ENCODE measurements around the gene MEGF9. TPM values are rescaled to one million over a fixed set of nuclear protein-coding genes. Genes with fewer than 3 reads are reported as not detected.
A peak's percentile ranks its signal among the peaks of the same experiment; 100 is the strongest.

The MEGF9 gene
- total RNA-seq, 1 experiment from 2014 or later = 4.6 TPM

DNA sequence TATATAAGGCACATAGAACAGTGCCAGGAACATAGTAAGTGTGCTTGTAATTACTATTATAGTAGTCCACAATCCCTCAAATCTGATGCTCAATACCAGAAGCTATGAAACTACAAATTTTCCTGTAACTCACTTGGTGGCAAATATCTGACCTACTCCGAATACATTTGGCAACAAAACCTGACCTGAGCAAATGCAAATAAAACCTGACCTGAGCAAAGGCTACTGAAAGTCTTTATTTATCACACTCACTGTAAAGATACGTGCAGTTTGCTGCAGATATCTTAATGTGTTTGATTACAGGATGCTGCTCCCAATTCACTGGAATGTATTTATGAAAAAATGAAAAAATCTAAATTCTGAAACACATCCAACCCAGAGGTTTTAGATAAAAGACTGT, 7.1 kb downstream of the MEGF9 start:
- DNase-seq (ENCODE audit: low read depth) = no peak

DNA sequence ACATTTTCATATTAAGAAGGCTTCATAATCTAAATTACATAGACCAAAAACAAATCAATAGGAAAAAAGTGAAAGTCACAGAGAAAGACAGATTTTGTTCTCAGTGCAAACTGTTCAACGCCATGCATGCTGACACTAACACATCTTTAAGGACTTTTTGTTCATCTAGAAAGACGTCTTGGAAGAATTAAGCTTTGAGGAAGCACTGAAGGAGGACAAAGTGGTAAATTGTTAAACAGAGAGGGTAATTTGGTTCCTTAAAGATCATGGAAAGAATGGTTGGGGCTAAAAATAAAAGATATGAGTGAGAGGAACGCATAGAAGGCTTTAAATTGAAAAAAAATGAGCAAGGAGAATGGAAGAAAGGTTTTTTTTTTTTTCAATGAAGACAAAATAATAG, 9.1 kb downstream of the MEGF9 start:
- DNase-seq (ENCODE audit: low read depth) = no peak

DNA sequence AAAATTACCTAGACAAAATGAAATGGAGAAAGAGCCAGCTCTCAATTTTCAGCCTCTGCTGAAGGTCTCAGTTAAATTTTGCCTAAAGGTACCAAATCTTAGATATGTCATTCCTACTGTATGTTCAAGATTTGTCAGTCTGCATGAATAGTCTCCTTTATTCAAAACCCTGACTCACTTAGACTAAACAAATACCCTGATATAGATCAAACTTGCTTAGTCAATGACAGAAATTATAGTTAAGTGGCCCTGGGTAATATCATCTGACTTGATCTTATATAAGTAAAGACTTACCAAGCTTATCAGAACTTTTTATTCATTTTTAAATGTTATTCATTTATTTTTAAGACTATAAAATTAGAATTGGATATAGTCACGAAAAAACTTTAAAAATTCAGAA, 12.2 kb downstream of the MEGF9 start:
- peak; percentile 35 for DNase-seq (ENCODE audit: low read depth)

- DNase-seq (ENCODE audit: low read depth) = no peak
These were observed 13.0 kb downstream of the MEGF9 start for GRCh38 chr9:120701248-120701647.

DNA sequence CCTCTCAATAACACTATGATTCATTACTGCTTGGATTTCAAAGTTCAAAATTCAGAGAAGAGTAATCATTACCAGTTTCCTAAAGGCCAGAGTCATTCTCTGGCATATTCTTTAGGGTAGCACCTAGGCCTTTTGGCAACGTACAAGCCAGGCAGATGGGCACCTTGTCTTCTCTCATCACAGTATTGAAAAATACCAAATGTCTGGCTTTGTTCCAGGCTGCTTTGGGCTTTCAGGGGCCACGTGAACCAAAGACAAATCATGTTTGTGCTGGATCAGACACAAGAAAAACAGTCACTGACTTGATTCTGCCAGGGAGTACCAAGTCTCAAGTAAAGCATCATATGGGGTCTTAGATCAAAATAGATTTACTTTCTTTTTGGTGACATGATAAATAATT, 15.5 kb downstream of the MEGF9 start:
- no peak for DNase-seq (ENCODE audit: low read depth)

DNA sequence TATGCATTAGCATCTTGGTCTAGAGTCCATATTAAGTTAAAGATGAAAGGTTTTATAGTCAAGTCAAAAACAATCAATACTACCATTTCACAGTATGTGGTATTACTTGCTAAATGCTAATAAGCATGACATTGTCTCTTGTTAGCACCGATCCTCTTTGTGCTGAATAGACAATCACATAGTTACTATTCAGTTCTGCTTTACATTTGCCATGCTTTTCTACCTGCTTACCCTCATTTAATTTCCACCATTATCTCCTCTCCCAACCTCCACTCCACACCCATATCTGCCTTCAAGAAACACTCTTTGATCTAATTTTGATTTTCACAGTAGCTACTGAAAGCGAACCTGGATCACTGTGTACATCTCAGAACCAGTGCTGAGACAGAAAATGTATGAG, 16.8 kb downstream of the MEGF9 start:
- no peak for DNase-seq (ENCODE audit: low read depth)

GRCh38 chr9:120696551-120697230, 17.6 kb downstream of the MEGF9 start:
- no peak for DNase-seq (ENCODE audit: low read depth)

DNA sequence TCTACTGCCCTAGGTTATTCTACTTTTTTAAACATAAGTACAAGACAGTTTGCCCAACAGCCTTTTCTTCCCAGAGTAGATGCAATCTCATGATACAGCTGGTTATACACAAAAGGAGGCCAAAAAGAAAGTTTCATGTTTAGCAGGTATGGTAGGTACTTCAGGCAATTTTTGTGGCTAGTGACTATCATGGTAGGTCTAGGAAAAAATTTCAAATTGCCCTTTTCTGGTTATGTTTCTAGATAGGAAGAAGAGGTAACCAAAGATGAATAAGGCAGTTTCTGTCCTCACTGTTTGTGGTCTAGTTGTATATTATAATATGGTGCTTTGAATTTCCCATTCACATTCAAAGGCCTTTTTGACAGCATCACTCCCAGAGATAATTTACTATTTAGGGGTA, 19.7 kb downstream of the MEGF9 start:
- DNase-seq (ENCODE audit: low read depth) = no peak

DNA sequence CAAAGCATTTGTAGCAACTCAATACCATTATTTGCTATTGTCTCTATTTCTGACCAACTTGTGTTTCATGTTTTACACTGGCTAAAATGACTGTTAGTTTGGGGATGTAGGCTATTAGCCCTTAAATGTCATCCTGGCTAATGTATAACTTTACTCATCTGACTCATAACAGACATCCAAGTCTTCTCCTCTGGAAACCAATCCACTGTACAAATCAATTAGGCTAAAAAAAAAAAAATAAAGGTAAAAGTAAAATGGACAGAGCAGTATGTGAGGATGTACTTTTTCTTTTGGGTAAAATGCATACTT, 20.6 kb downstream of the MEGF9 start:
- no peak for DNase-seq (ENCODE audit: low read depth)

GRCh38 chr9:120692901-120693699, 21.2 kb downstream of the MEGF9 start:
- DNase-seq (ENCODE audit: low read depth) = no peak

DNA sequence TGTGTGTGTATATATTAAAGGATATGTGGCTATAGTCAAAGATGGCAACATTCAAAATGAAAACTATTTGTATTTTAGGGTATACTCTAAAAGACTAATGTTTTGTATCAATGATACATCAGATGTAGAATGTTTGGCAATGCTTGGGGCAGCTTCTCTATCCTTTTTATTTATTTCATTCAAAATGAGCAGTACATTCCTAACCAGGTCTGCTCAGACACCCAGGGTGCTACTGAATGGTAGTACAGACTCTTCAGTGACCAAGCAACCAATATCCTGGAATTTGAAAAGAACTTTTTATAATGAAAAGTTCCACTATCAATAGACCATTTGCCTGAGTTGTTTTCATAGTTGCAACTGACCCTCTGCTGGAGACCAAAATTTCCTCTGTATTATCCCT, 23.9 kb downstream of the MEGF9 start:
- no peak for DNase-seq (ENCODE audit: low read depth)

DNA sequence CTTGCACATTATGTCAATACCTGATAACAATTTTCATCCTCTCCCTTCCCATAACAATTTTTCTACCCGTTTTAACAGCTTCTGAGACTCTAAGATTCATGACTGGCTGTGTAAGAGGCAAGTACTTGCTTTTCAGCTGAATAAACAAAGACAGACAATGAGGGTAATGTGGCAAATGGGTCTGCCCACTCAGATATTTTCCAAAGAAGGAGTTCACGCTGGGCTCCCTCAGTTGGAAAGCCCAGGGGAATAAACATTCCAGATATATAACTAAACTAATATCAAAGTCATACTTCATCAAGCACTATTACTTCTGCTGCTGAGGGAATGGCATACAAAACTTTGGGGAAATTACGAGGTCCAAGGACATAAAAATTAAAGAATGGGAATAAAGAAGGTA, 24.4 kb downstream of the MEGF9 start:
- no peak for DNase-seq (ENCODE audit: low read depth)

DNA sequence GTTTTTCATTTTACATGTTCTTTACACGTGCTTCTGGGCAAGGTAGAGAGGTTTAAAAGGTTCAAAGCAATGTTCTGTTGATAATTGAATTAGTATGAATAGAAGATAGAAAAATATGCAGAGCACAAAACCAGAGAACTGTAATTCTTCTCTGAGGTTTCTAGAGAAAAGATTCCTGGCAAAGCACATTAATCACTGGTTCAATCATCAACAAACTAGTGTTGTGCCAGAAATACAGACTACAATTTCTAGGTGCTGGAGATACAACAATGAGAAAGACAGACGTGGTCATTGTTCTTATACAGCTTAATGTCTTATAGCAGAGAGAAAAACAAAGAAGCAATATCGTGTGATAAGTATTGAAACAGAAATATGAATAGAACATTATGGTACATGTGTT, 25.5 kb downstream of the MEGF9 start:
- no peak for DNase-seq (ENCODE audit: low read depth)

- DNase-seq (ENCODE audit: low read depth) = no peak
These were observed 31.1 kb downstream of the MEGF9 start for GRCh38 chr9:120683150-120683549.

DNA sequence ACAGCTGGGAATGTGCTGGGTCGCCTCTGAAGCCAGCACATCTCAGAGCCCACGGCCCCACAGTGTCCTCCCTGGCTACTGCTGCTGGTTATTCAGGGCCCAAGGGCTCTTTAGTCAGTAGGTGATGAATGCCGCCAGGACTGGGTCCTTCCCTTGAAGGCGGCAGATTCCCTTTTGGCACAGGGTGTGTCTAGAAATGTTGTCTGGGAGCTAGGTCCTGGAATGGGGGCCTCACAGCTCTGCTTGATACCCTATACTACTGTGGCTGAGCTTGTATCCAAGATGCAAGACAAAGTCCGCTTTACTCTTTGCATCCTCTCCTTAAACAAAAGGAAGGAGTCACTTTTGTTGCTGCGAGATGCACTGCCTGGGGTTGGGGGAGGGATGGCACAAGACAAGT, 33.1 kb downstream of the MEGF9 start:
- DNase-seq (ENCODE audit: low read depth) = no peak

DNA sequence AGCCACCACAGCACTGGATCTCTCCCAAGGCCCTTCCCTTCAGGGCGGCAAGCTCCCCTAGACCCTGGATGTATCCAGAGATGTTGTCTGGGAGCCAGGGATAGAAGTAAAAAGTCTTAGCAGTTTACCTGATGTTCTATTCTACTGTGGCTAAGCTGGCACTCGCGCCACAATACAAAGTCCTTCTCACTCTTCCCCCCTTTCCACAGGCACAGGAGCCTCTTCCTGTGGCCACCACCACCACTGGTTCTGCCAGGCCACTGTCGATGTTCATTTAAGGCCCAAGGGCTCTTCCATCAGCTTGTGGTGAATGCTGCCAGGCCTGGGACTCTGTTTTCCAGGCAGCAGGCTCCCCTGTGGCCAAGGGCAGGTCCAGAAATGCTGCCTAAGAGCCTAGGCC, 33.7 kb downstream of the MEGF9 start:
- DNase-seq (ENCODE audit: low read depth) = no peak

DNA sequence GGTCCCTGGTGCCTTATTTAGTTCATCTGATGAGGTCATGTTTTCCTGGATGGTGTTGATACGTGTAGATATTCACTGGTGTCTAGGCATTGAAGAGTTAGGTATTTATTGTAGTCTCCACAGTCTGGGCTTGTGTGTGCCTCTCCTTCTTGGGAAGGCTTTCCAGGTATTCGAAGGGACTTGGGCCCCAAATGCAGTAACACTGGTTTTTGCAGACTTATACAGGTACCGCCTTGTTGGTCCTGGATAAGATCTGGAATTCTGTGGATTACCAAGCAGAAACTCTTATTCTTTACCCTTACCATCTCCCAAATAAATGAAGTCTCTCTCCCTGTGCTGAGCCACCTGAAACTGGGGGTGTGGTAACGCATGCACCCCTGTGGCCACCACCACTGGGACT, 34.1 kb downstream of the MEGF9 start:
- no peak for DNase-seq (ENCODE audit: low read depth)

GRCh38 chr9:120677965-120678364, 36.3 kb downstream of the MEGF9 start:
- DNase-seq (ENCODE audit: low read depth) = no peak

DNA sequence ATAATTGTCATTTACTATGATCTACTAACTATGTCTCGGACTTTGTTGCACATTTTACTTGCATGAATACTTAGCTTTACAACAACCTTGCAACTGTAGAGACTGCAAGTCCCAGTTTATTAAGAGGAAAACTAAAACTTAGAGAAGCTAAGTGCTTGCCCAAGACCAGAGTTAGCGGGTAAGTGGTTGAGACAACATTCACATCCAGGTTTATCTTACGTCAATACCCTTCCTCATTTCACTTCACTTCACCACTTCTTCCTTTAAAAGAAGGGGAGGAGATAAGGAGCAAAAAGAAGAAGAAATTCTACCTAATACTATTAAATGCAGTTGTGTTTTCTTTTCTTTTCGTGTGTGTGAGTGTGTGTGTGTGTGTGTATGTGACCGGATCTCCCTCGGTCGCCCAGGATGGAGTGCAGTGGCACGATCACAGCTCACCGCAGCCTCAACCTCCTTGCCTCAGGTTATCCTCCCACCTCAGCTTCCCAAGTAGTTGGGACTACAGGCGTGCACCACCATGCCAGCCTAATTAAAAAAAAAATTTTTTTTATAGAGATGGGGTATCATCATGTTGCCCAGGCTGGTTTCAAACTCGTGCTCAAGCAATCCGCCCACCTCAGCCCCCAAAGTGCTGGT, 37.4 kb downstream of the MEGF9 start:
- DNase-seq (ENCODE audit: low read depth) = no peak

DNA sequence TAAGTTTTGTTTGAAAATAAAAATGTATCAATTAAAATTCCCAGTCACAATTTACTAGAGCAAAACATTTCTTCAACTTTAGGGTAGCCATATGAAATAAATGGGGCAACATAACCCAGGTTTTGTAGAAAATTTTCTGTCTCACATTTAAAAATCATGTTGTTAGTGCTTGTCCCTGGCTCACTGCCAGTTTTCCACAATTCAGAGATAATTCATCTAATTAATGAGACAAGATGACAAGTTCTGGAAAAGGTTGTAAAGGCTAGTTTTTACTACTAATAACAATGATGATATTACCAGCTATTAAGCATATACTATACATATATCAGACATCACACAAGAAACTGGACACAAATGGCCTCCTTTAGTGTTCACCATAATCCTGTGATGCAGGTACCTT, 45.9 kb downstream of the MEGF9 start:
- DNase-seq (ENCODE audit: low read depth) = no peak

GRCh38 chr9:120663950-120664349, 50.3 kb downstream of the MEGF9 start:
- no peak for DNase-seq (ENCODE audit: low read depth)

DNA sequence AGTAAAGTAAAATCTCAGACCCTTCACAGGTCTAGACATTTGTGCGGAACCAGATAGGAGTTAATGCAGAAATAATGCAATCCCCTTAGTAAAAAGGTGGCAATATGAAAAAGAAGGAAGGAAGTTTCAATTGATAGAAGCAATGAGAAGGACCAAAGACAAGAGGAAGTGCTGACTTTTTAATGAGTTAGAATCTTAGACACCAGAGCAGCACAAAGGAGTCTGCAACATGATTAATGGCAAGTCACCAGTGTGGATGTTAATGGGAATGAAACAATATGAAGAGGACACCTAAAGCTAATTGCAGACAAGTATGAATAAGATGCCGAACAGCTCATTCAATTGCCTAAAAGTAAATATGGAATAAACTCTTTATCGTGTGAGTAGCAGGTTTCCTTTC, 50.9 kb downstream of the MEGF9 start:
- no peak for DNase-seq (ENCODE audit: low read depth)

- no peak for DNase-seq (ENCODE audit: low read depth)
These were observed 51.8 kb downstream of the MEGF9 start for GRCh38 chr9:120662513-120662912.

Measured in HT1080 (cell line).